ENCODE results near the gene LRRC4C. TPM values are rescaled to one million over a fixed set of nuclear protein-coding genes. Genes with fewer than 3 reads are reported as not detected.

Gene LRRC4C
- total RNA-seq, 2 donors from 2014 or later: 2.7 to 2.8 TPM

DNA sequence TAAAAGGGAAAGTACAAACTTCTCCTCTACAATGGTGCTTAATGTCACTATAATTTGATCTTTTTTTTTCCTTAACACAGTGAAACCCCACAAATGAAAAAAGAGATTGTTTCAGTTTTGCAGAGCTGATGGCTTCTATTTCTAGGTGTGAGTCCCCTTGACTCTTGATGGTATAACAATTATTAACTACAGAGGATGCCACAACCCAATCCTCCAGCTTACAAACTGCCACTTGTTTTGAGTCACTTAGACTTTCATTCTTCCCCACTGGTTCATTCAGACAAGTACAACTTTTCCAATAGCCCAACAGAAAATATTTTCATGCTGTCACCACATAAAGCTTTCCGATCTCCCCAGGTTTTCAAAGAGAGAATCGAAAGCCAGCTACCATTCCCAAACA lies 812.2 kb downstream of the LRRC4C start:
- Histone ChIP-seq H3K27me3 (no peaks in the 10 kb centered on the region), H3K4me3 (no peak overlapping the region), H3K9me3 (peaks cover 0 to 23% of the 10 kb centered on the region in 2 donors), H3K4me1 (no peaks in the 10 kb centered on the region), H3K36me3 (no peaks in the 10 kb centered on the region), H3K27ac (no peak overlapping the region)
- DNase-seq (ENCODE audit: low spot score): no peak
- TF ChIP-seq, protein P1, sequence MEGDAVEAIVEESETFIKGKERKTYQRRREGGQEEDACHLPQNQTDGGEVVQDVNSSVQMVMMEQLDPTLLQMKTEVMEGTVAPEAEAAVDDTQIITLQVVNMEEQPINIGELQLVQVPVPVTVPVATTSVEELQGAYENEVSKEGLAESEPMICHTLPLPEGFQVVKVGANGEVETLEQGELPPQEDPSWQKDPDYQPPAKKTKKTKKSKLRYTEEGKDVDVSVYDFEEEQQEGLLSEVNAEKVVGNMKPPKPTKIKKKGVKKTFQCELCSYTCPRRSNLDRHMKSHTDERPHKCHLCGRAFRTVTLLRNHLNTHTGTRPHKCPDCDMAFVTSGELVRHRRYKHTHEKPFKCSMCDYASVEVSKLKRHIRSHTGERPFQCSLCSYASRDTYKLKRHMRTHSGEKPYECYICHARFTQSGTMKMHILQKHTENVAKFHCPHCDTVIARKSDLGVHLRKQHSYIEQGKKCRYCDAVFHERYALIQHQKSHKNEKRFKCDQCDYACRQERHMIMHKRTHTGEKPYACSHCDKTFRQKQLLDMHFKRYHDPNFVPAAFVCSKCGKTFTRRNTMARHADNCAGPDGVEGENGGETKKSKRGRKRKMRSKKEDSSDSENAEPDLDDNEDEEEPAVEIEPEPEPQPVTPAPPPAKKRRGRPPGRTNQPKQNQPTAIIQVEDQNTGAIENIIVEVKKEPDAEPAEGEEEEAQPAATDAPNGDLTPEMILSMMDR (IDR thresholded peaks at IDR 0.05): no peak

DNA sequence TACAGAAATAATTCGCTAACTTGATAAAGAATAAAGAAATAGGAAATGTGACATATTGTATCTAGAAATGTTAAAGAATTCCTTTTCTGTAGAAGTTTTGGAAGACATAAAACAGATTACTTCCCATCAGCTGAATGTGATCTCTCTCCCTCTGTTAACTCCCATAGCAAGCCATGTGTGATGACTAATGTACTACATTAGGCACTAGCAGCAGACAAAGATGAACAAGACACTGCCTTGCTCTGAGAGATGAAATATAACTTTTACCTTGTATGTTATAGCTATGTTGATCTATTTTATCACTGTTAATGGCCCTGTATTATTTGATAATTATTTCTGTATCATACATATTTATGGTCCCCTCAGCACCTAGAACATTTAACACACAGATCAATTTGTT lies 817.2 kb downstream of the LRRC4C start:
- DNase-seq (ENCODE audit: low spot score): no peak
- Histone ChIP-seq H3K4me1 (no peaks in the 10 kb centered on the region), H3K36me3 (no peaks in the 10 kb centered on the region), H3K4me3 (no peak overlapping the region), H3K27me3 (no peaks in the 10 kb centered on the region), H3K27ac (no peak overlapping the region), H3K9me3 (no peaks in the 10 kb centered on the region)
- TF ChIP-seq, protein P1 (IDR thresholded peaks at IDR 0.05): no peak

DNA sequence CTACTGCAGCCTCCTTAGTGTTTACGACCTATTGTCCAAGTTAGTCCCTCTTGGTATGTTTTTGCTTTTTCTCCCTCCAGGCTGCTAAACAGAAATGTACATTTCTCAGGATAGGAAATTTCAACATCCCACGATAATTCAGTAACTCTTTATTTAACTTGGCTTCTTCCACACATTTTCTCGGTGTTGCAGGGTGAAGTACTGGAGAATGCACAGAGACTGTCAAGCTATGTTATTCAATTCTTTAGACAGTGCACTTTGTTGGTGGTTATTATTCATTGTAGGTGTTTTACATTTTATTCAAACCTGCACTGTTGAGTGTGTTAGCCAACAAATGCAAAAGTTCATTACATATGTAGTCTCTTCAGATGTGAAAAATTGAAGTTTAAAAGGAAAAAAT lies 839.8 kb downstream of the LRRC4C start:
- Histone ChIP-seq H3K27ac (no peak overlapping the region), H3K9me3 (no peaks in the 10 kb centered on the region), H3K27me3 (no peaks in the 10 kb centered on the region), H3K4me1 (no peaks in the 10 kb centered on the region), H3K36me3 (no peaks in the 10 kb centered on the region), H3K4me3 (no peak overlapping the region)
- no peak for DNase-seq (ENCODE audit: low spot score)
- TF ChIP-seq, protein P1 (IDR thresholded peaks at IDR 0.05): no peak

DNA sequence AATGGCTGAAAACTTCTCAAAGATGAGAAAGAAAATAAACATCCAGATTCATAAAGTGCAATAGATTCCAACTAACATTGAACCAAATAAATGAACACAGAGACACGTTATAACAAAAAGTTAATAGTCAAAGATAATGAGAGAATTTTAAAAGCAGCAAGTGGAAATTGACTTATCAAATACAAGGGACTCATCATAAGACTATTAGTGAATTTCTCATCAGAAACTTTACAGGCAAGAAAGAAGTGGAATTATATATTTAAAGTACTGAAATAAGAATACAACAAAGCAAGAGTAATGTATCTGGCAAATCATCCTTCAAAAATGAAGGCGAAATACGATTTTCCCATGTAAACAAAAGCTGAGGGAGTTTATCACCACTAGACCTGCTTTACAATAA lies 852.7 kb downstream of the LRRC4C start:
- Histone ChIP-seq H3K4me3 (no peak overlapping the region), H3K27me3 (no peaks in the 10 kb centered on the region), H3K9me3 (peaks cover 0 to 36% of the 10 kb centered on the region in 2 donors), H3K27ac (no peak overlapping the region), H3K36me3 (no peaks in the 10 kb centered on the region), H3K4me1 (no peaks in the 10 kb centered on the region)
- no peak for DNase-seq (ENCODE audit: low spot score)
- TF ChIP-seq, protein P1 (IDR thresholded peaks at IDR 0.05): no peak

DNA sequence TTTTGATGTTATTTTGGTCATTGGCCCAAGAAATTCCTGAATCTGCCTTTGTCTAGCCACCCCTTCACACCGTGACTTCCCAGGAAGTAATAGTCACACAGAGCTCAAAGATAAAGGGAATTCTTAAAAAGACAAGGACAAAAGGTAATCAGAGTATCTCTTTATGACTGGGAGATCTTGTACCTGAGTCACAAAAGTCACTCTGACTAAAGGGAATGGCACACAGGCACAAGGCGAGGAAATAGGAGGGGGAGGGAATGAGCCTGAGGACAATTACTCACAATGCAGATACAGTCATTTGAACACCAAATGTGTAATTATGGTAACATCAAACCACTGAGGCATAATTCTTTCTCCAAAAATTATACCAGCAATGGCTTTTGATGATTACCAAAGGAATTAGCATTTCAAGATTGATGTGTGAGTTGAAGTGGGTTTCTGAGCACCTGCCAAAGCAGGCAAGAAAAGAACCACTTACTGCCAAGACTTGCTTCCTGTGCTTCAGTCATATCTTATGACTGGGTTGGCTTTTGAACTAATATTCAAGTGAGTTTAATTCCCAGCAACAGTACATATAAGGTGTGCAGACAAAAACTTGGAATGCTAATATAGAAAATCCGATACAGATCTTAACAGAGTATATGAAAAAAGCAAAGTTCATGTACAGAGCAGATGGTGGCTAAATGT lies 856.4 kb downstream of the LRRC4C start:
- TF ChIP-seq, protein P1 (IDR thresholded peaks at IDR 0.05): no peak
- Histone ChIP-seq H3K4me1 (no peaks in the 10 kb centered on the region), H3K4me3 (no peak overlapping the region), H3K27me3 (no peaks in the 10 kb centered on the region), H3K27ac (no peak overlapping the region), H3K9me3 (peaks cover 0 to 24% of the 10 kb centered on the region in 2 donors), H3K36me3 (no peaks in the 10 kb centered on the region)
- DNase-seq (ENCODE audit: low spot score): no peak

All from right atrium auricular region (tissue), 2 donors.